ENCODE measurements around the gene FLOT1. TPM values are rescaled to one million over a fixed set of nuclear protein-coding genes. Genes with fewer than 3 reads are reported as not detected.

FLOT1 gene
- total RNA-seq, 1 donor from 2014 or later = 20.0 TPM

DNA sequence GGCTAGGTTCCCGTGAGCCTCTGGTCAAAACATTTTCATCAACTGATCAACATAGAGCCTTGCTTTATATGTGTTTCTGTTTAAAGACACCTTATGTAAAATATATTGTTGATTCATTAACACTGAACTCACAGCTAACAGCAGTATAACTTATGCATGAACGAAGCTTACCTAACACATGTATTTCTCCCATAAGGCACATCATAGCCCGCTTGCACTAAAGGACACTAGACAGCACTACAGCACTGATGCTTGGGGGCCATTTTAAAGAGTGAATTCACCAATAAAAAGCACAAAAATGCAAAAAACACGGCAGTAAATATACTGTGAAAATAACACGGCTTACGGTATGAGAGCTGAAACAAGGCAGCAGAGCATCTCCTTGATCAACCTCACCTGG lies 4.0 kb downstream of the FLOT1 start:
- FAIRE-seq (no peak), DNase-seq (ENCODE audit: low read depth) (no peak)

DNA sequence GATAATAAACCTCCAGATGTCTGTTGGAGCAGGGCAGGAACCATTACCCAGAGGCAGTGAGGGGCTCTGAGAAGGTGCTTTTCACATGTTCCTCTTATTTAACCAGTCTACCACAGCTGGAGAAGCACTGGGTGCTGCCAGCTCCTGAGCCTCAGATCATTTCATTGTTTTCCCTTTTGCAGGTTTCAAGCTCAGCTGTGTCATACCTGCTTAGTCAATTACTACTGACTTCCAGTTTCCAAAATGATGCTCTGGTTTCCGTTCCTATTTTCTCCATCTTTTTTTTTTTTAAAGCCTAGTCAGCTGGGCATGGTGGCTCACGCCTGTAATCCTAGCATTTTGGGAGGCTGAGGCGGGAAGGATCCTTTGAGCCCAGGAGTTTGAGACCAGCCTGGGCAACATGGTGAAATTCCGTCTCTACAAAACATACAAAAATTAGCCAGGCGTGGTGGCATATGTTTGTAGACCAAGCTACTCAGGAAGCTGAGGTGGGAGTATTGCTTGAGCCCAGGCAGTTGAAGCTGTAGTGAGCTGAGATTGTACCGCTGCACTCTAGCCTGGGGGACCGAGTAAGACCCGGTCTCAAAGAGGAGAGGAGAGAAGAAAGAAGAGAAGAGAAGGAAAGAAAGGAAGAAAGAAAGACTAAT lies 6.7 kb downstream of the FLOT1 start:
- H3K27me3 ChIP-seq (ENCODE audit: control insufficient read depth, insufficient read depth, low read length) = no peaks in the 10 kb centered on the region
- H3K36me3 ChIP-seq (ENCODE audit: control insufficient read depth, insufficient read depth, low read length) = peaks cover 2% of the 10 kb centered on the region
- no peak overlapping the region for H3K4me3 ChIP-seq (ENCODE audit: low read depth, low read length)
- FAIRE-seq = no peak
- TF ChIP-seq, protein P1, sequence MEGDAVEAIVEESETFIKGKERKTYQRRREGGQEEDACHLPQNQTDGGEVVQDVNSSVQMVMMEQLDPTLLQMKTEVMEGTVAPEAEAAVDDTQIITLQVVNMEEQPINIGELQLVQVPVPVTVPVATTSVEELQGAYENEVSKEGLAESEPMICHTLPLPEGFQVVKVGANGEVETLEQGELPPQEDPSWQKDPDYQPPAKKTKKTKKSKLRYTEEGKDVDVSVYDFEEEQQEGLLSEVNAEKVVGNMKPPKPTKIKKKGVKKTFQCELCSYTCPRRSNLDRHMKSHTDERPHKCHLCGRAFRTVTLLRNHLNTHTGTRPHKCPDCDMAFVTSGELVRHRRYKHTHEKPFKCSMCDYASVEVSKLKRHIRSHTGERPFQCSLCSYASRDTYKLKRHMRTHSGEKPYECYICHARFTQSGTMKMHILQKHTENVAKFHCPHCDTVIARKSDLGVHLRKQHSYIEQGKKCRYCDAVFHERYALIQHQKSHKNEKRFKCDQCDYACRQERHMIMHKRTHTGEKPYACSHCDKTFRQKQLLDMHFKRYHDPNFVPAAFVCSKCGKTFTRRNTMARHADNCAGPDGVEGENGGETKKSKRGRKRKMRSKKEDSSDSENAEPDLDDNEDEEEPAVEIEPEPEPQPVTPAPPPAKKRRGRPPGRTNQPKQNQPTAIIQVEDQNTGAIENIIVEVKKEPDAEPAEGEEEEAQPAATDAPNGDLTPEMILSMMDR (IDR thresholded peaks at IDR 0.05; ENCODE audit: insufficient read depth, low read length, severe bottlenecking) = no peak
- no peak for DNase-seq (ENCODE audit: low read depth)

More for the DNA sequence above, 4.0 kb downstream of the FLOT1 start:
- no peaks in the 10 kb centered on the region for H3K27me3 ChIP-seq (ENCODE audit: control insufficient read depth, insufficient read depth, low read length)
- H3K4me3 ChIP-seq (ENCODE audit: low read depth, low read length) = no peak overlapping the region
- TF ChIP-seq, protein P1 (IDR thresholded peaks at IDR 0.05; ENCODE audit: insufficient read depth, low read length, severe bottlenecking) = no peak
- H3K36me3 ChIP-seq (ENCODE audit: control insufficient read depth, insufficient read depth, low read length) = peaks cover 3% of the 10 kb centered on the region

DNA sequence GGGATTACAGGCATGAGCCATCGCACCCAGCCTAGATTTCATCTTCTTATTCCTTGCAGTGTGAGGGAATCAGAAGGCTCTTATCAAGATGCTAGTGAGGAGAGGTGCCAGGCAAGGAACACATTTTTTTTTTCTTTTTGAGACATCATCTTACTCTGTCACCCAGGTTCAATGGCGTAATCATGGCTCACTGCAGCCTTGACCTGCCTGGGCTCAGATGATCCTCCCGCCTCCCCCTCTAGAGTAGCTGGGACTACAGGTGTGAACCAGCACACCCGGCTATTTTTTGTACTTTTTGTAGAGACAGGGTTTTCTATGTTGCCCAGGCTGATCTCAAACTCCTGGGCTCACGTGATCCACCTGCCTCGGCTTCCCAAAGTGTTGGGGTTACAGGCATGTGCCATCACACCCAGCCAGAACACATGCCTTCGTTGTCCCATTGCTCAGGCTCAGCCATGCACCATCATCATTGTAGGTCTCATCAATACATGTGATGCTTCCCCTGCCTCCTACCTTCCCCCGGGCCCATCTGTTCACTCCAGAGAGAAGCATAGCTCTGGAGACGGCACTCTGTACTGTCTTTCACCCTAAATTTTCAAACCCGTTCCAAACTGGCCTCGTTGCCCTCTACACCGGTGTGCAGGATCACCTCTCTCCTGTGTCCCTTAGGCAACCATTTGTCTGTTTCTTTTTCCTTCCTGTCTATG lies 10.1 kb downstream of the FLOT1 start:
- FAIRE-seq = no peak
- no peak for DNase-seq (ENCODE audit: low read depth)
- Histone ChIP-seq H3K36me3 (ENCODE audit: control insufficient read depth, insufficient read depth, low read length) (peaks cover 3% of the 10 kb centered on the region), H3K4me3 (ENCODE audit: low read depth, low read length) (no peak overlapping the region), H3K27me3 (ENCODE audit: control insufficient read depth, insufficient read depth, low read length) (no peaks in the 10 kb centered on the region)
- TF ChIP-seq, protein P1 (IDR thresholded peaks at IDR 0.05; ENCODE audit: insufficient read depth, low read length, severe bottlenecking) = no peak

DNA sequence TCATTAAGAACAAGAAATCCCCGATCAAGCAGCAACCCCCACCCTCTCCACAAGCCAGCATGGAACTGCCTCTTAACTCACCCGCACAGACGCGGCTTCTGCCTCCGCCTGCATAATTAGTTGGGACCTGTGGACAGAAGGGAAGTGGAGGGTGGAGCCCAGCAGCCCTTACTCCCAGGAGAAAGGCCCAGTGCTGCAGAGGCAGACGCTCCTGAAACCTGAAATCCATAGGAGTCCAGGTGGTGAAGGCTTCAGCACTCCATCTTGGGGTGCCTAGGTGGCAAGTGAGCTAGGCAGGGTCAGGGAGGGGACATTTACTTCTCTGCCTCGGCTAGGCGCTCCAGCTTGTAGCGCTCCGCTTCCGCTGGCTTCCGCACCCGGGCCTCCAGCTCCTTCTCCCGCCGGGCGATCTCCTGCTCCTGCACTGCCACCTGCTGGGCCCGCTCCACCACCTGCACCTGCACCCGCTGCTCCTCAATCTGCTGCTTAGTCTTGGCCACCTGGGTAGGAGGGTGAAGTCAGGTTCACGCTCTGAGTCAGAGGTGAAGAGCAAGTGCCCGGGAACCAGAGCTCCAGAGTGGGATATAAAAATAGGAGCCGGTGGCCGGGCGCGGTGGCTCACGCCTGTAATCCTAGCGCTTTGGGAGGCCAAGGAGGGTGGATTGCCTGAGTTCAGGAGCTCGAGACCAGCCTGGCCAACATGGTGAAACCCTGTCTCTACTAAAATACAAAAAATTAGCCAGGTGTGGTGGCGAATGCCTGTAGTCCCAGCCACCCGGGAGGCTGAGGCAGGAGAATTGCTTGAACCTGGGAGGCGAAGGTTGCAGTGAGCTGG lies 11.7 kb downstream of the FLOT1 start:
- H3K36me3 ChIP-seq (ENCODE audit: control insufficient read depth, insufficient read depth, low read length) = peaks cover 1% of the 10 kb centered on the region
- TF ChIP-seq, protein P1 (IDR thresholded peaks at IDR 0.05; ENCODE audit: insufficient read depth, low read length, severe bottlenecking) = peak; percentile 94
- H3K4me3 ChIP-seq (ENCODE audit: low read depth, low read length) = peak overlapping the region; percentile 28
- FAIRE-seq = no peak
- H3K27me3 ChIP-seq (ENCODE audit: control insufficient read depth, insufficient read depth, low read length) = no peaks in the 10 kb centered on the region
- DNase-seq (ENCODE audit: low read depth) = peak; percentile 86

DNA sequence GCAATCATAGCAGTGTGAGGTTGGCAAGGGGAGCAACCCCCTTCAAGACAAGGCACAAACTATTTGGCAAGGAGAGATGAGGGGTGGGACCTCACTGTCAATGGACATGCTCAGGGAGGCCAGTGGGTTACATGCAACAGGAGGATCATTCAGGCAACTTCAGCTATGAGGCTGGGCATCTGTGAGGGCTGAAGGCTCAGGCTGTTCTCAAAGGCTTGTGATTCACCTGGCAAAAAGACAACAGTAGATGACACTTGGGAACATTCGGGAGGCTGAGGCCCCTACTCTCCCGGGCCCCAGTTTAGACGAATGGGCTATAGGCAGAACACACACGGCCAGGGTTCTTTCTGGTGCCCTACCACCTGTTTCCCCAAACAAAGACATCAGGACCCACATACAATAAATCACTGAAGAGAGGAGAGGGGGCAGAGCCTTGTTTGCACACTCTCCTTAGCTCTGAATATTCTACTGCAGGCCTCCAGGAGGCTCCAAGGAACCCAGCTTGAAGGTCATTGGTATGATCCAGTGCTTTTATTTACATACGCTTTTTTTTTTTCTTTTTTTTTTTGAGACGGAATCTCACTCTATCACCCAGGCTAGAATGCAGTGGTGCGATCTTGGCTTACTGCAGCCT lies 14.4 kb downstream of the FLOT1 start:
- TF ChIP-seq, protein P1 (IDR thresholded peaks at IDR 0.05; ENCODE audit: insufficient read depth, low read length, severe bottlenecking) = no peak
- FAIRE-seq = no peak
- Histone ChIP-seq H3K36me3 (ENCODE audit: control insufficient read depth, insufficient read depth, low read length) (peaks cover 11% of the 10 kb centered on the region), H3K27me3 (ENCODE audit: control insufficient read depth, insufficient read depth, low read length) (no peaks in the 10 kb centered on the region), H3K4me3 (ENCODE audit: low read depth, low read length) (no peak overlapping the region)
- DNase-seq (ENCODE audit: low read depth) = no peak

All from bronchial epithelial cell (primary cell).